Measurements from ENCODE around the gene DNAJC22.

Gene DNAJC22

GRCh38 chr12:49336645-49337584 lies 9.8 kb upstream of the DNAJC22 start, which contains the start of gene C1QL4:
Gene C1QL4 (minus strand): TSS chr12:49337188. CDS start chr12:49336477, 711 bp downstream.
- H4K20me1 ChIP-seq (ENCODE audit: low read depth, low read length): no peaks in the 10 kb centered on the region
- no peak within 1 kb of the TSS for H3K27ac ChIP-seq (ENCODE audit: low read depth, low read length)
- TF ChIP-seq EZH2phosphoT487 (conservative IDR thresholded peaks at IDR 0.05; ENCODE audit: low read length) (no peak), CTCF (IDR thresholded peaks at IDR 0.05; ENCODE audit: insufficient read depth, low read length, poor library complexity, severe bottlenecking) (peak; percentile 98)
- H3K79me2 ChIP-seq (ENCODE audit: insufficient read depth, low read length): no peaks in the 10 kb centered on the region
- H2AFZ ChIP-seq (ENCODE audit: low read depth, low read length, severe bottlenecking): peak within 1 kb of the TSS; percentile 95
- no peaks in the 10 kb centered on the region for H3K27me3 ChIP-seq (ENCODE audit: low read length)
- H3K4me3 ChIP-seq (ENCODE audit: insufficient read depth, low read length, poor library complexity, severe bottlenecking): peak within 1 kb of the TSS; percentile 47
- peak within 1 kb of the TSS; percentile 52 for H3K9ac ChIP-seq (ENCODE audit: low read length)
- H3F3A ChIP-seq (ENCODE audit: insufficient read depth): no peaks in the 10 kb centered on the region
- peak within 1 kb of the TSS; percentile 72 for H3K4me2 ChIP-seq (ENCODE audit: low read depth, low read length, poor library complexity, severe bottlenecking)
- no peaks in the 10 kb centered on the region for H3K9me3 ChIP-seq (ENCODE audit: insufficient read depth, low read length)
- H3K36me3 ChIP-seq (ENCODE audit: low read length): no peaks in the 10 kb centered on the region
- no peaks in the 10 kb centered on the region for H3K9me2 ChIP-seq (replicated peaks; ENCODE audit: insufficient read depth, low read length)

- TF ChIP-seq CTCF (IDR thresholded peaks at IDR 0.05; ENCODE audit: insufficient read depth, low read length, poor library complexity, severe bottlenecking): no peak
- TF ChIP-seq EZH2phosphoT487 (conservative IDR thresholded peaks at IDR 0.05; ENCODE audit: low read length): no peak
- Histone ChIP-seq H3K4me2 (ENCODE audit: low read depth, low read length, poor library complexity, severe bottlenecking) (no peak overlapping the region), H2AFZ (ENCODE audit: low read depth, low read length, severe bottlenecking) (no peak overlapping the region), H3K9me3 (ENCODE audit: insufficient read depth, low read length) (no peaks in the 10 kb centered on the region), H3F3A (ENCODE audit: insufficient read depth) (no peaks in the 10 kb centered on the region; the same call in 1 of the 2 replicates), H3K79me2 (ENCODE audit: insufficient read depth, low read length) (no peaks in the 10 kb centered on the region), H3K9ac (ENCODE audit: low read length) (no peak overlapping the region), H3K27ac (ENCODE audit: low read depth, low read length) (no peak overlapping the region), H3K4me3 (ENCODE audit: insufficient read depth, low read length, poor library complexity, severe bottlenecking) (no peak overlapping the region), H3K27me3 (ENCODE audit: low read length) (no peaks in the 10 kb centered on the region), H3K36me3 (ENCODE audit: low read length) (no peaks in the 10 kb centered on the region), H3K9me2 (replicated peaks; ENCODE audit: insufficient read depth, low read length) (no peaks in the 10 kb centered on the region), H4K20me1 (ENCODE audit: low read depth, low read length) (no peaks in the 10 kb centered on the region)
Observed at GRCh38 chr12:49338830-49339463, 7.7 kb upstream of the DNAJC22 start.

GRCh38 chr12:49339464-49339861 lies 7.2 kb upstream of the DNAJC22 start:
- no peak for TF ChIP-seq CTCF (IDR thresholded peaks at IDR 0.05; ENCODE audit: insufficient read depth, low read length, poor library complexity, severe bottlenecking)
- no peak for TF ChIP-seq EZH2phosphoT487 (conservative IDR thresholded peaks at IDR 0.05; ENCODE audit: low read length)
- no peaks in the 10 kb centered on the region for H3K9me2 ChIP-seq (replicated peaks; ENCODE audit: insufficient read depth, low read length)
- H3K4me3 ChIP-seq (ENCODE audit: insufficient read depth, low read length, poor library complexity, severe bottlenecking): no peak overlapping the region
- no peaks in the 10 kb centered on the region for H3K79me2 ChIP-seq (ENCODE audit: insufficient read depth, low read length)
- no peaks in the 10 kb centered on the region; the same call in 1 of the 2 replicates for H3F3A ChIP-seq (ENCODE audit: insufficient read depth)
- H3K27ac ChIP-seq (ENCODE audit: low read depth, low read length): no peak overlapping the region
- H3K27me3 ChIP-seq (ENCODE audit: low read length): no peaks in the 10 kb centered on the region
- H3K36me3 ChIP-seq (ENCODE audit: low read length): no peaks in the 10 kb centered on the region
- H2AFZ ChIP-seq (ENCODE audit: low read depth, low read length, severe bottlenecking): no peak overlapping the region
- H3K9me3 ChIP-seq (ENCODE audit: insufficient read depth, low read length): no peaks in the 10 kb centered on the region
- H3K4me2 ChIP-seq (ENCODE audit: low read depth, low read length, poor library complexity, severe bottlenecking): no peak overlapping the region
- no peak overlapping the region for H3K9ac ChIP-seq (ENCODE audit: low read length)
- no peaks in the 10 kb centered on the region for H4K20me1 ChIP-seq (ENCODE audit: low read depth, low read length)
